HG02885 (cell line): ENCODE measurements around the gene INSIG2.

Experiments used
- ATAC-seq: cut with Tn5 transposase; IDR thresholded peaks from one replicate; pipeline ENCODE4 v1.9.1; 2021; ENCODE audit warnings: mild to moderate bottlenecking; ENCODE audit not compliant: unreplicated experiment, poor library complexity

Gene INSIG2

DNA sequence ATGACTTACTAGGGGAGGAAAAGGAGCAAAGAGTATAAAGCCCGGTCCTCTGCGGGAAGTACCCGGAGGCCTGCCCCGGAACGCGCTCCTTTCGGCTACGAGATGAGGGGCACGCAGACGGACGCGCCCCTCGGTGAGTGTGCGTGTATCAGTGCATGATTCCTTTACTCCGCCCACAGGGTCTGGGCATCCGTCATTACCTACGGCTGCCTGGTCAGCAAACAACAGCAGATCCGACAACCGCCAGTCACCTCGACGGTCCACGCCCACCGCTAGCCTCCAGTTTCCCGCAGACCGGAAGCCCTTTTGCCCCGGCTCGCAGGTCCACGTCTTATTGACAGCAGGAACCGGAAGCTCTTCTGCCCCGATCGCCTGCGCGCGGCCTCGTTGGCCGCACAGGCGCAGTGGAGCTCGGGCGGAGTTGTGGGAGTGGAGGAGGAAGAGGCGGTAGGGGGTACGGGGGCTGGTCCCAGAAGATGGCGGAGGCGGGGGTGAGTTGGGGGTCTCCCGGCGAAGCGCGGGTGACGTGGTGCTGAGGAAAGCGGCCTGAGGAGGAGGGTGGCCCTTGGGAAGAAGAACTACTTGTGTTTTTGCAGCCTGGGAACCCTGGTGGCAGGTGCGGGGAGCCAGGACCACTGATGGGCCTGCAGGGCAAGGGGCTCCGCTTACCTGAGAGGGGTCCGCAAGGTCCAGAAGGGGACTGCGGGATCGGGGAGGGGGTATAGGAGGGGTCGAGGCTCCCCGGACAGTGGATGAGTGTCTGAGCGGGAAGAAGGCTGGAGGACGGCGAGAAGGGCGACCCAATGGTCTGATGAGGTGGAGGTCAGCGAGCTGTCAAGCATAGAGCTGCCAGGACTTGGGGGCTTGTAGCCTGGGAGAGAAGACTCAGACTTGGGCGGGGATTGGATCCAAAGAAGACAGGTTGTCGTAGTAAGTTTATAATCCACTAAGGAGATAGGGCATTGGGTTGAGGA is at the start of gene INSIG2:
Gene INSIG2 (plus strand): TSS at position 421 of the 974 bp plus-strand sequence. CDS start 8,086 bp downstream, outside the sequence.
- ATAC-seq, result peak; percentile 97

DNA sequence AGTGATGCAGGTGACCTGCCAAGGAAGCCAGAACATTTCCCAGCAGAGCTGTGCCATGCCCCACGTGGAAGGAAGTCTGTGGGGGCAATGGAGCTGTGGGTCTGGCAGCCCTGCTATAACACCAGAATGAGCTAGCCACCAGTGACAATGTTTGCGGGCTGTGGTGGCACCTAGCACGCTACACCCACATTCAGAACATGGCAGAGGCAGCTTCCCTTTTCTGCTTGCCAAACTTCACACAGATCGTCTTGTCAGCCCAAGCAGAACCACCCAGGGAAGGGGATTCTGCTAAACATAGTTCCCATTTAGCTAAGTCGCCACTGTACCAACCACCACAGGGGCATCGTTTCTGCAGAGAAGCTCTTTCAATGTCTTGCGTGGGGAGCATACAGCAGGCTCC is 47.4 kb upstream of the INSIG2 start:
- no peak for ATAC-seq

DNA sequence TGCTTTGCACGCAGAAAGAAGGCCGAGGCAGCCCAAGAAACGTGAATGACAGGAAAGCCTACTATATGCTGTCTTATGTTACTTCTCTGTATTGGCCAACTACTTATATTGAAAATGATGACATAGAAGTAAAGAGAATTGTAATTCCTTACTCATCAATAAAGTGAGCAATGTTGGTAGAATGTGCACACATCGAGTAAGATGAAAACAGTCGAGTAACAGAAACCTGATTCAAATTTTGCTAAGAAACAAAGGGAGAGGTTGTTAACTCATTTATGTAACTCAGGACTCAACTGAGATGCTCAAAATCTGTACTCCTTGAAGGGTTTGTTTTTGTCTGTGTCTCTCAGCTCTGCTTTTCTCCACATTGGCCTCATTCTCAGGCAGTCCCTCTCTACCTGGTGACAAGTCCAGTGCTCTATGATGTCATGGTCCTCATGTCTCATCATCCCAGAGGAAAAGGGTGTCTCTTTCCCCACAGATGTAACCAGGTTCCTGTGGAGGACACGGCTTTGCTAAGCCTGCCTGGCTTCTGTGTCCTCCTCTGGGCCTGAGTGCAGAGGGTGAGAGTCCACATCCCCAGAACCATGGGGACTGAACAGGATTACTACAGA is 44.1 kb upstream of the INSIG2 start:
- no peak for ATAC-seq

DNA sequence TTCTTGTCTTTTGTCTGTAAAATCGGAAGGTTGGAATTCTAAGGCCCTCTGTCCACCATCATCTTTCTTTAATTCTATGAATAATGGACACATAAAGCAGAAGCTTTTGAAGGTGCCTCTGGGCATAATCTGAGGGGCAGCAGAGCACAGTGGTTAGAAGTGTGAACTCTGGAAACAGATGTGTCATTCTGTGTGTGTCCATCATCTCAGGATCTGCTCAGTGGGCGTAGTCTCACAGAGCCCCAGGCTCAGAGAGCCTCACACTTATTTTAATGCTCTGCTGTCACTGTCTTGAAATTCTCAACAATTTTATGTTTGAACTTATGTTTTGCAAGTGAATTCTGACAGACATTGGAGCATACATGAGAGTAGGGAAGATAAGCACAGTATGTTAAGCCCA is 43.4 kb upstream of the INSIG2 start:
- no peak for ATAC-seq

DNA sequence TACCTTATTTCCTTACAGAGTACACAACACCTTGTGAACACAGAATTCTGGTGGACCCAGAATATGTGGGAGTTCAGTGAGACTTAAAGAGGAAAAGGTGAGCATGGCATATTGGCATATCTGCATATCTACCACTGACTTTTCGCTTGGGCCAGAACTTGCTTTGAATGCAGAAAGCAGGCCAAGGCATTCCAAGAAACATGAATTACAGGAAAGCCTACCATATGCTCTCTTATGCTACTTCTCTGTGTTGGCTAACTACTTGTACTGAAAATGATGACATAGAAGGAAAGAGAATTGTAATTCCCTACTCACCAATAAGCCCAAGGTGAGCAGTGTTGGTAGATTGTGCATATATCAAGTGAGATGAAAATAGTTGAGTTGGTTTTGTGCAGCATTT is 43.0 kb upstream of the INSIG2 start:
- ATAC-seq, result no peak

DNA sequence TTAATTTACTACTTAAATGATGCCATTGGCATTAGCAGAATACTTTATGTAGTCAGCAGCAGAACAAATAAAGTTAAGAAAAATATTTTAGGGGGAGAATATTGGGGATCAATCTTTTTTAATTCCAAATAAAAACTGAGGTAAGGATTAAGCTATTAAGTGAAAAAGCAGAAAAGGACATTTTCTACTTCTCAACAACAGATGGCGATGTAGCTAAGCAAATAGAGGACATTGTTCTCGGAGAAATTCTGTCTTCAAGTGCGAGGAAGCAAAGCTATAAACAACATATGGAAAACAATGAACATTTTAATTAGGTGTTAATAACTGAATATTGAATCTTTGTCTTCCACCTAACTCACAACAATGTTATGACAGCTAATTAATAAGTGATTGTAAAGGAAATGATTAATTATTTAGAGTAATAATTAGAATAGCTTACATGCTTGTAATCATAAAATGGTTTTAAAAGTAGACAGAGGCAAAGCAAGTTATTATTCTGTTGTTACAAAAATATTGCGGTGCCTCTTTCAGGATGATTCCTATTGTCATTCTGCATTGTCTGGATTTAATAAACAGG is 41.5 kb upstream of the INSIG2 start:
- no peak for ATAC-seq

DNA sequence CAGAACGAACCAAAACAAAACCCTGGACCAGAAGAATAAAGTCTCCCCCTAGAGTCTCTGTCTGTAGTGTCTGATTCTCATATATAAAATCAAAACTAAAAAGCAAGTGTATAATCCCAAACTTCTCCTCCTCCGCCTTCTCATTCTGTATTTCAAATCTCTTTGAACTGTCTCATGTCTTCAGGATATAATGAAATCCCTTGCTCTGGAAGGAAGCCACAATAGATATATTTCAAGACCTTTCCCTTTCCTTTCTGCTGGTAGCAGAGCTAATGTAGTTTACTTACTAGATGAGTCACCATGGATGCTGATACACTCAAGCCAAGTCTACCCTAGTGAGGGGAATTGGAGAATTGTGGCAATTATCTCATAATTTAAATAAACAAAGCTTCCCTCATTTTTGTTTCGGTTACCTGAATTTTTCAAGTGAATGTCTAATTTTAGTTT is 40.9 kb upstream of the INSIG2 start:
- no peak for ATAC-seq

DNA sequence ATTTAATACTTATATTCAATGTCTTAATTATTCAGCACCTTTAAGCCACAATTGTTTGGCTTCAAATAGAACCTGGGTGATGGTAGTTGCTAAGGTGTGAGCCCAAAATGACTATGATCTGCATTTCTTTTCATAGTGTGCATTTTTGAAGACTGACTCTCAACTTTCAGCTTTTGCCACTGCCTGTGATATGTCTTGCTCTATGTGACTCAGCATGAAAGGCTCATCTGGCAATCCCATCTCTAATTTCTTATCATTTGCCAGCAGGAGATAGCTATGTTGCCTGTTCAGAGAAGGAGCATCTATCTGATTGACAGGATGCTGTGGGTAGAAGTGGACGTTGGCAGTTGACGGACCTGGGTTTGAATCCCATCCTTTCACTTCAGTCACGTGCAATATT is 39.9 kb upstream of the INSIG2 start:
- no peak for ATAC-seq

DNA sequence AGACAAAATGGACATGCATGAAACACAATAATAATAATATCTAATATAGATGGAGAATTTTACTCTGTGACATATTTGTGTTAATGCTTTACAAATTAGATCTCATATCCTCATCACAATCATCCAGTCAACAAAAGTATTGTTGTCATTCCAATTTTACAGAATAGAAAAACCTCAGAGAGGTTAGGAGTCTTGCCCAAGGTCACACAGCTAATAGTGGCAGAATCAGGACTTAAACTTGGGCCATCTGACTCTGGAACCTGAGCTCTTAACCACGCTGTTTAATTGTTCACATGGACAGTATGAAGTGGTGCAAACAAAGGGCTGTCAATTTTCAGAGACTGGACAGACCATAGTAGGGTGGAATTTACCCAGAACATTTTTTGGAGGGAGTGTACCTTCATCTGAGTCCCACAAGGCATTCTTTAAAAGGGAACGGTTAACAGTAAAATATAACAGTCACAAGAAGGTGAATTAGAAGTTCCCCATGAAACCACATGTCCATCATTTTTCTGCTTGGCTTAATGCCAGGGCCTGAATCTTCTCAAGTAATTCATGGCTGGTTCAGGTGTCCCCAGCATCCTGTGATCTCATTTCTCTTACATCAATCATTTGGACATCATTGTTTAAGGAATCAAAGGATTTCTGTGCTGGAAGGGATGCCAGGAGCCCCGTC is 39.0 kb upstream of the INSIG2 start:
- peak; percentile 25 for ATAC-seq

DNA sequence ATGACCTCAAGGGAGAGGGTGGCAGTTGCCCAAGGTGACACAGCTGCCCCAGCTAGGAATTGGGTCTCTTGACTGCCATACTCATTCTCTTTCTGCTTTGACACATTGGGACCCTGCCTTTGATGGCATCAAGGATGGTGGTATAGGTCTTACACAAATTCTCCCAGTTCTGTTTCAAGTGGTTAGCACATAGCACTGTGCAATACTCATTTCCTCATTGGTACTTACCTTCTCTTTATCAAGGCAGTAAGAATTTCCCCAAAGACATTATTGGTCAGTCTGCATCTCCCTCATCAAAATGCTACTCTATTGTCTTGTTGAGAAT is 38.5 kb upstream of the INSIG2 start:
- peak; percentile 86 for ATAC-seq

DNA sequence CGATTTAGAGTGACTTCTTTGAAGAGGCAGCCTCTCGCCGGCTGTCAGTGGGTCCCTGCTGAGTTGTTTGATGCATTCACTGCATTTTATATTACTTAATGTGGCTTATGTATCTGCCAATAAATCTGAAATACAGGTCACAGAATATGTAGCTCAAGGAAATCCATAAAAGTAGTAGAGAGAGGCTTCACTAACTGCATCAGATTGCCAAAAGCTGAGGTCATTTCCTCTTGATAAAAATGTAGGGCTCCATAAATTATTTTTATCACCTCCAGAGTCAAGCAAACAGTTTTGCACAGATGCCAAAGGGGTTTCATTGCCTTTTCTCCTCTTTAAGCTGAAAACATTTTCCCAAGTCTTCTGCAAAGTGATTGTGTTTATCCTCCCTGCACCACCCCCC is 37.9 kb upstream of the INSIG2 start:
- no peak for ATAC-seq

DNA sequence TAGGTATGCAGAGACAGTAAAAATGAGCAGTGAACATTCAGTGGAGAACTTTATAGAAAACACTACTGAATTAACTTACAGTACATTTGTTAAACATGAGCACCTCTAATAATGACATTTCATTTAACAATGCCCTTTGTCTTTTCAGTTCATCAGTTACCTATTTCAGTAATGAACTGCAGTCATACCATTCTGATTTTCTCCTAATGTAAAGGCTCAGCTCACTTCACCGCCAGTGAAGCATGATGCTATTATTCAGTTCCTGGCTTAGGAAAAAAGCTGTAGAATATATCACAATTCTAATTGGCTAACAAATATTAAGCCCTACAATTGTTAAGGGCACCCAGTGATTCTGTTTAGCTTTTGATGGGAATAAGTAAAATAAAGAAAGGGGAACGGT is 37.3 kb upstream of the INSIG2 start:
- no peak for ATAC-seq

DNA sequence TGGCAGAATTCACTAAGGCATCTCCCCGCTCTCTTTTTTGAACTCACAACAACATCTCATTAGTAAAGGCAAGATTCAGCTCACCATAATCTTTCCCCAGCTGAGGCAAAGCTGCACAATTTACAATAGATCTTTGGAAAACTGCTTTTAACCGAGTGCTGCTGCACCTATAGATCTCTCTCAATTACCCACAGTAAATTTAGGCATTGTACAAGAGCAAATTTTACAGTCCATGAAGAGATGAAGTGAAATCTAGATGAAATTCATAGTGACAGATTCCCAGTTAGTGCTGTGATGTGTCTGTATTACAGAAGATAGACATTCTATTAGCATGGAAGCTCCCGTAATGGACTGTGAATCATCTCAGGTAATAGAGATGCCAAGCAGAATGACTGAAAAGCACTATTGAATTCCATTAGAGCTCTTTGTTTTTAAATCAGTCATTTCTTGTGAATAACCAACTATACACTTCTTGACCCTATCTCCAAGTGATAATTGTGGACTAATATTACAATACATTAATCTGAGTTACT is 36.4 kb upstream of the INSIG2 start:
- ATAC-seq, result no peak

DNA sequence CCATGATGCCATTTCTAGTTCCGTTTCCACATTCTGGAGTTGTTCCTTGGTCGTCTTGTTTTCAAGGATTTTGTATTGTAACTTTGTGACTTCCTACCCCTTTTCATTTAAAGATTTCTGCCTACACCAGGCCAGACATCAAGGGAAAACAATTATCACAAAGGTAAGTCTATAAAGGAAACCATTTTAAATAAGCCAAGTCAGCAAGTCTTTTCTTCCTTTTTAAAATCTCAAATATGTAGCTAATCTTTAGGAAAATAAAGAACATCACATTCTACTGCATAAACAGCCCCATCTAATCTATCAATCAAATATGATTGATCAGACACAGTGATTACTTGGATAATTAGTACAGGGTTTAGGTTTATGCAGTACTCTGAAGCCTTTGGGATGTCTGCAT is 35.8 kb upstream of the INSIG2 start:
- ATAC-seq, result no peak

DNA sequence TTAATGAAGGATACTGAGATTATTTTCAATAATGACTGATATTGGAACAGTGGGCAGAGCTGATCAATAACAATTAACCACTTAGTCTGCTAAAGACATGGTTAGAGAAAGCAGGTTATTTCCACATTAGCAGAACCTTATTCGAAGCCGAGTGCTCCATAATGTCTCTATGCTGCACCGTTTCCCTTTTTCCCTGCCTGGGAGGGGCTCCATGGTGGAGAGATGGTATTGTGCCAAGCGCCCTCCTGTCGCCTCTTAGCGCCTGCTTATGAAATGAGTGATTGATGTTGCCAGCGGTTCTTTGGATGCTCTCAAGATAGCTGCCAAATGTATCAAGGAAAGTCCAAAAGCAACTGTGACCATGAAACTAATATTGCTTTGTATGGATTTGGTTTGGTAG is 34.6 kb upstream of the INSIG2 start:
- no peak for ATAC-seq

DNA sequence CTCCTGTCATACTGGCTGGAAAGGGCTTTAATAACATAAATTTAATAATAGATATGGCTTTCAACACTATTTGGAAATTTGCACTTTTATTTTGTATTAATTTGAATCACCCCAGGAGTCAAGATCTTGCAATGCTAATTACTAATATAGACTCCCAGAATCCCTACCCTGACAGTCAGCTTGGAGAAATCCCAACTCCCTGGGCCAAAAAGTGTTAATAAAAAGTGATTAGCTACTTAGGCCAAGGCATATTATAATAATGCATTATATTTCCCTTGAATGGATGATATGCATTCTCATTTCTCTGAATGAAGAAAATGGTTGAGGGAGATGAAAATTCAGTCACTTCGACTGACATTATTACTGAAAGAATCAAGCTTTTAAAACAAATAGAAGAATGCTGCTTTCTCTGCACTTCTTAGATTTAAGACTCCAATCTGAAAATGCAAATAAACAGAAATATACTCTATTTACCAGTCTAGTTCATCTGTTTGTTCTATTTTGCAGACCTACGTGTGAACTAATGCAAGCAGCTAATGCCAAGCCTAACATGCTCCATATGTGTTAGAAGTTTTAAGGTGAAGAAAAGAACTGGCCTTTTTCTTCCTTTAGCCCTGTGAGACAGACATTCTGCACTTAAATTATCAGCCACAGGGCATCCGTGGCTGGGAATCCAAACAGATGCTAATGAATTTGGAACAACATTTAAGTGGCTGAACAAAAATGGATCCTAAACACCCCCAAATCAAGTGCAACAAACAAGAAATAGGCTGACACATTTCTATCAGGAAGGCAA is 33.9 kb upstream of the INSIG2 start:
- ATAC-seq, result no peak

DNA sequence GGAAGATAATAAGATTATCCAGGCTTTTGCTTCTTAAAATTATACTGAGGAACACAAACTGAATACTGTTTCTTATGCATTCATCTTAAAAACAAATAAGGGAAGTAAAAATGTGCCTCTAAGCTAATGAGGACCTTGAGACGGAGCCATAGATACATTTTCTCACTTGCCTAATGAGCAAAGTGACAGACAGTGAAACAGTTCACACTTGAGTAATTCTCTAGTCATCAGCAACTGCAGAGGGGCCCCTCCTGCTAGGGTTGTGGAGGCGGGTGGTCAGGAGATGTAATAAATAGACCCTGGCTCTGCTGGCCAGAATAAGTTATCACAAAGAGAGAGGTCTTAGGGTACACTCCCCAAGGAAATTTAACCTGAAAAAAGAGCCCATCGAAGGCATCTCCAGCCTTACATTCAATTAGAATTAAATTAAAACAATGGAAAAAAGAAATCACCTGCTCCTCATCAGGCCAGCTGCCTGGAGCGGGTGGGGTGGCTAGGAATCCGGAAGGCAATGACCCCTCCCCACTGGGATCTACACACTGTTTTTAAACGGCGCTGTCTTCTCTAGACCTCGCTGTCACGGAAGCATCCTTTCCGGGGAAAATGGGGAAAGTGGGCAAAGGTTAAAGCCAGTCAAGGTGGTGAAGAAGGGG is 32.6 kb upstream of the INSIG2 start:
- peak; percentile 85 for ATAC-seq

DNA sequence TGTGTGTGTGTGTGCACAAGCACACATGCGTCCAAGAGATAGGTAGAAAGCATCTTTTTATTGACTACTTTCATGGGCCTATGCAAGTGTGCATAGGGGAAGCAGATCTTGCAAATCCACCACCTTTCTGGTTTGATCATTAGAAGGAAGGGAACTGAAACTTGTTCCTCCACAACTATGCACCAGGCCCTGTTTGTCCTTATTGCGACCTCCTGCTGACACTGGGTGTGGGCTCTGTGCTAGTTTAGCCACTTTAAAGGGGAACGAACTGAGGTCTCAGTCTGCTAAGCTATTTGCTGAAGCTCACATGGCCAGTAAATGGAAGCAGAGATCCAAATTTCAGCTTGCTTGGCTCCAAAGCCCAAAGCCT is 32.1 kb upstream of the INSIG2 start:
- peak; percentile 85 for ATAC-seq

DNA sequence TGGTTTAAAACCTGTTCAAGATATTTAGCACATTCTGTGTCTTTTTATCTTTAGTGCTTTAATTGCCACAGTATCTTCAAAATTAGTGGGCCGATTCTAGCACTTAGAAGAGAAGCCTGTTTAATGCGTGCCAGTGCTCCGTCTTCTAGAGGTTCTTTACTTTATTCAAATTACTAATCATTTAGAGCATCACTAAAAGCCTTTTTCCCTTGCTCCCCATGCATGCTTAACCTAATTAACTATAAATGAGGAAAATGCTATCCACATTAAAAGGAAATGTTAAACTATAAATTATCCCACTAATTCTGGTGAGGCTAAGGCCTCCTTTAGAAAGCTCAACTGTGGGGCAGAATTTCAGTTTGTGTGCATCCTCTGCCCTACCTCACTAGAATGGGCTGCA is 31.5 kb upstream of the INSIG2 start:
- ATAC-seq, result no peak
